ENCODE measurements around the gene DEFB119.
"Not testable (repeated sequence)": the region's sequence is repeated elsewhere in the genome, so short reads cannot be mapped to it uniquely, and the experiment has no call there.

DEFB119 gene, protein sequence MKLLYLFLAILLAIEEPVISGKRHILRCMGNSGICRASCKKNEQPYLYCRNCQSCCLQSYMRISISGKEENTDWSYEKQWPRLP

DNA sequence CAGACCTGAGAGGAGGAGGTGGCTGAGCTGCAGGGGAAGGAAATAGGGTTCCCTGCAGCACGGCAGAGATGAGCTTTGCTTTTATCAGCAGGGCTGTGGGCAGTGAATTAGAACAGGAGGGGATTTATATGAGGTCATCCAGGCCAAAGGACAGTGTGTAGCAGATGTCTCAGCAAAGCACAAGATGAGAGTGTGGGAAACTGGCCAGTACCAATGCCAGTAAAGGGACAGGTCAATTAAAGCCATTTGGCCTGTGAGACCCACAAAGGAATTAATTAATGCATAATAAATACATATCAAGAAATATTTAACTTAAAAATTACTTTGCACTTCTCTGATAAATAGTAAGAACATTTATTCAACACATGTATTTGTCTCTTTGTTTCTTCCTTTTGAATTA, at the start of gene DEFB119:
TSS of gene DEFB119 (minus strand) at position 101 of the 400 bp plus-strand sequence. CDS start 107 bp downstream, outside the sequence.
- no peak for DNase-seq

DNA sequence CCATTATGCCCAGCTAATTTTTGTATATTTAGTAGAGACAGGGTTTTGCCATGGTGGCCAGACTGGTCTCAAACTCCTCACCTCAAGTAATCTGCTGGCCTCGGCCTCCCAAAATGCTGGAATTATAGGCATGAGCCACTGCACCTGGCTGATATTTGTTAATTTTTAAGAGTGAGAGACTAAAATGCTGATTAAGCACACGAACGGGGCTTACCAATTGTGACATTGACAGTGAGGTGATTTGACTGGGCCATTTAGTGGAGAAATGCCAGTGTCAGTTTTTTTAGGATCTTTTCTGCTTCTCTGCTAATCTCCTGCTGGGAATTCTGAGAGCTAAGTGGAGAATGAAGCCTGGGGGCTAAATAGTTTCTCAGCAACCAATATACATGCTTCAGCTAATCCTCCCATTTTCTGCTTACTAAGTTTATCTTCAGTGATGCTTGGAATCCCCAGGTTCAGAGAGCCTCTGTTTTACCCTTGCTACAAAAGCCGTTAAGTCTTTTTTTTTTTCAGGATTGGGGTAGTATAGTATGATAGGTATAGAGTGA, 40.3 kb upstream of the DEFB119 start:
- DNase-seq: no peak

DNA sequence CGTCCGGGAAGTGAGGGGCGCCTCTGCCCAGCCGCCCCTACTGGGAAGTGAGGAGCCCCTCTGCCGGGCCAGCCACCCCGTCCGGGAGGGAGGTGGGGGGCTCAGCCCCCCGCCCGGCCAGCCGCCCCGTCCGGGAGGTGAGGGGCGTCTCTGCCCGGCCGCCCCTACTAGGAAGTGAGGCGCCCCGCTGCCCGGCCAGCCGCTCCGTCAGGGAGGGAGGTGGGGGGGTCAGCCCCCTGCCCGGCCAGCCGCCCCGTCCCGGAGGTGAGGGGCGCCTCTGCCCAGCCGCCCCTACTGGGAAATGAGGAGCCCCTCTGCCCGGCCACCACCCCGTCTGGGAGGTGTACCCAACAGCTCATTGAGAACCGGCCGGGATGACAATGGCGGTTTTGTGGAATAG, 37.2 kb upstream of the DEFB119 start:
- not testable (repeated sequence) for DNase-seq

DNA sequence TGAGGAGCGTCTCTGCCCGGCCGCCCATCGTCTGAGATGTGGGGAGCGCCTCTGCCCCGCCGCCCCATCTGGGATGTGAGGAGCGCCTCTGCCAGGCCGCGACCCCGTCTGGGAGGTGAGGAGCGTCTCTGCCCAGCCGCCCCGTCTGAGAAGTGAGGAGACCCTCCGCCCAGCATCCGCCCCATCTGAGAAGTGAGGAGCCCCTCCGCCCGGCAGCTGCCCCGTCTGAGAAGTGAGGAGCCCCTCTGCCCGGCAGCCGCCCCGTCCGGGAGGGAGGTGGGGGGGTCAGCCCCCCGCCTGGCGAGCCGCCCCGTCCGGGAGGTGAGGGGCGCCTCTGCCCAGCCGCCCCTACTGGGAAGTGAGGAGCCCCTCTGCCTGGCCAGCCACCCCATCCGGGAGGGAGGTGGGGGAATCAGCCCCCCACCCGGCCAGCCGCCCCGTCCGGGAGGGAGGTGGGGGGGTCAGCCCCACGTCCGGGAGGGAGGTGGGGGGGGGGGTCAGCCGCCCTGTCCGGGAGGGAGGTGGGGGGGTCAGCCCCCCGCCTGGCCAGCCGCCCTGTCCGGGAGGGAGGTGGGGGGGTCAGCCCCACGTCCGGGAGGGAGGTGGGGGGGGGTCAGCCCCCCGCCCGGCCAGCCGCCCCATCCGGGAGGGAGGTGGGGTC, 36.6 kb upstream of the DEFB119 start:
- not testable (repeated sequence) for DNase-seq

DNA sequence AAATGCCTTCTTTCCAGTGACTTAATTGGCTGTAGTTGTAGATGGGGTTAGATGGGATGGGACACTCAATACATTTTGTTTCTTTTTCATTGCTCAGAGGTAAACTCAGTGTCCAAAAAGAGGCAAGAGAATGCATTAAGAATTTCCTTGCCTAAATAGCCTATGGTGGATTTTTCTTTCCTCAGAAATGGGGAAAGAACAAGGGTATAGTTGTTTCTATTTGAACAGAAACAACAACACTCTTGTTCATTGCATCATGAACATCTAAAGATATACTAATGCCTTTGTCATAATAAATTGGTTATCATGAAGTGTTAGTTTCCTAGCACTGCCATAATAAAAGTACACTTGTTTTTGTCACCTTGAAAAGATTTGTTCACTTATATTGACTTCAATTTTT, 35.4 kb upstream of the DEFB119 start:
- no peak for DNase-seq

DNA sequence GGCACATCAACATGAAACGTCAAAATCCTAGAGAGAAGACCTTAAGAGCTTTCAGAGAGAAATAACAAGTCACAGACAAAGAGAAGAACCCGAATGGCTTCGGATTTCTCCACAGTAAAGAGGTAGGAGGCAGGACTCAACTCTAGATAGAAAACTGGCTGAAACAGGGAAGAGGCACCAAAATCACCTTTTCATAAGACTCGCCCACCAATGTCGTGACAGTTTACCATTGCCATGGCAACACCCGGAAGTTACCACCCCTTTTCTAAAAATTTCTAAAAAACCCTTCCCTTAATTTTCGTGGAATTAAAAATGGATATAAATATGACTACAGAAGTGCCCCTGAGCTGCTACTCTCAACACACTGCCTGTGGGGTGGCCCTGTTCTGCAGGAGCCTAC, 27.9 kb upstream of the DEFB119 start:
- DNase-seq: no peak

DNA sequence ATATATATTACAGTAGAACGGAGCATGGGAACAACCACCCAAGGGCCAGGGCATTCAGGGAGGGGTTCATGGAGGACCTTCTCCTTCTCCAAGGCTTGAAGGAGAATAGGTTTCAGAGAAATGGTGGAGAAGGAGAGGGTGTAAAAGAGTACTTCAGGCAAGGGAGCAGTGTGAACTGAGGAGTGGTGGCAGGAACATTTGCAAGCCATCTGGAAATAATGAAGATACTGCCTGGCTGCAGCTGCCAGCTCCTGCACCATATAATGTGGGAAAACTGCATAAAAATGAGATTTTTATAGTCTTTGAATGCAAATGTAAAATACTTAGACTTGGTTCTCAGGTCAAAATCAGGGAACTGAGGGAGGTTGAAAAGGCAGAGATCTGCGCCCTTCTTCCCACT, 25.3 kb upstream of the DEFB119 start:
- no peak for DNase-seq

DNA sequence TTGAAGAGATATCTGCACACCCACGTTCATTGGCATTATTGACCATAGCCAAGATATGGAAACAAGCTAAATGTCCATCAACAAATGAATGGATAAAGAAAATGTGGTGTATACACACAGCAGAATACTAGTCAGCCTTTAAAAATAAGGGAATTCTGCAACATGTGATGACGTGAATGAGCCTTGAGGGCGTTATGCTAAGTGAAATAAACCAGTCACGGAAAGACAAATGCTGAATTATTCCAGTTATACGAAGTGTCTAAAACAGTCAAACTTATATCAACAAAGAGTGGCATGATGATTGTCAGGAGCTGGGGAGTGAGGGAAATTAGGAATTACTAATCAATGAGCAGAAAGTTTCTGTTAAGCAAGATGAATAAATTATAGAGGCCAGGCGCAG, 24.0 kb upstream of the DEFB119 start:
- no peak for DNase-seq

DNA sequence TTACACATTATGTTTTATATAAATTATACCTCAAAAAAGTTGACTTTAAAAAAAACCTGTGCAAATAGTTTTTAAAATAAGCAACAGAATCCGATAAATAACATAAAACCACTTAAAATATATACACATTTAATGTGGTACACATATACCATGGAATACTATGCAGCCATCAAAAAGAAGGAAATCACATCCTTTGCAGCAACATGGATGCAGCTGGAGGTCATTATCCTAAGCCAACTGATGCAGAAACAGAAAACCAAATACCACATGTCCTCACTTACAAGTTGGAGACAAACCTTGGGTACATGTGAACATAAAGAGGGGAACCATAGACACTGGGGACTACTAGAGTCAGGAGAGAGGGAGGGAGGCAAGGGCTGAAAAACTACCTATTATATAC, 19.6 kb upstream of the DEFB119 start:
- DNase-seq: no peak

DNA sequence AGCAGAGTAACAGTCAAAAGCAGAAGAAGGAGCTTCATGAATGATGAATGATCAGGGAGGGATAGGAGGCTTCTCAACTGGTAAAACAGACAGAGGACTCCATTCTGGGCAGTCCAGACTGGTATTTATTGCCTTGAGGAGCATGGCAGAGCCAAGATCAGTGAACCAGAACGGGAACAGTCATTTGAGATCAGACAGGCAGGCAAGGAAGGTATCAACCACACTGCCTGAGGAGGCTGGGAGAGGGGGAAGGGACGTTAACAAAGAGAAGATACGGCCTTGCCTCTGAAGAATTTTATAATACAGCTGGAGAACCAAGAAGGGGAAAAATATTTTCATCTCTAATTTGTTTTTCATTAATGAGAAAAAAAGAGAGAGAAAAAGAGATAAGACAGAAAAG, 15.7 kb upstream of the DEFB119 start, which contains the start of gene DEFB121:
TSS of gene DEFB121 (minus strand) at position 101 of the 400 bp plus-strand sequence. CDS start at position 38, 63 bp downstream.
- DNase-seq: no peak

DNA sequence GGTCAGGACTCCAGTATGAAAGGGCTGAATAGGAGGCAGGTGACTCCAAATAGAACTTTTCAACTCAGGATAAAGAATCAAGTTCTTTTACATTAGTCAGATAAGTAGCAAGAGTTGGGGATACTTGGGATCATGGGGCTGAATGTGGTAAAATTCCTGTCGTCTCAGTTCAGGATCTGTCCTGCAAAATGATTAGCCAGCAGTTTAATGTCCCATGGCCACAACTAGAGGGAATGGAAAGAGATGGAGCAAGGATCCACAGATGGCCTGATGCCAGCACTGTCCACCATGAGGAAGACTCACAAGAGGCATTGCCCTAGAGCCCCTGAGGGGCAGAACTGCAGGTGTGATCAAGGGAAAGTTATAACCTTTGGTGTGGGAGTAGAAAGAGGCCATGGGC, 13.5 kb upstream of the DEFB119 start:
- DNase-seq: no peak

DNA sequence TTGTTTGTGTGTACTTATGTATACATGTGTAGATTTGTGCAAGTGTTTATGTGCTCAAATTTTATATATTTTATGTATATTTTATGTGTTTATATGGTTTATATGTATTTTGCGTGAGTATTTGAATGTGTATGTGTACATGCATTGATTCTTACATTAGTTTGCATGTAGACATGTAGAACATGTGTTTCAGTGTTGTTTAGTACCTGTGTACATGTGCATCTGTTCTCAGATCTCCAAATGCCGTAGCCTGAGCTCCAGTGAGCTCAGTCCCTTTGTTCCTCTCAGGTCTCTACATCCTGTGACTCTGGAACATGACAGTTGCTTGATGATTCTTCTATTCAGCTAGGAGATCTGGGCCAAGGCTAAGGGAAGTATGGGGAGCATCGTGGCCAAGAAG, 4.5 kb upstream of the DEFB119 start:
- no peak for DNase-seq

DNA sequence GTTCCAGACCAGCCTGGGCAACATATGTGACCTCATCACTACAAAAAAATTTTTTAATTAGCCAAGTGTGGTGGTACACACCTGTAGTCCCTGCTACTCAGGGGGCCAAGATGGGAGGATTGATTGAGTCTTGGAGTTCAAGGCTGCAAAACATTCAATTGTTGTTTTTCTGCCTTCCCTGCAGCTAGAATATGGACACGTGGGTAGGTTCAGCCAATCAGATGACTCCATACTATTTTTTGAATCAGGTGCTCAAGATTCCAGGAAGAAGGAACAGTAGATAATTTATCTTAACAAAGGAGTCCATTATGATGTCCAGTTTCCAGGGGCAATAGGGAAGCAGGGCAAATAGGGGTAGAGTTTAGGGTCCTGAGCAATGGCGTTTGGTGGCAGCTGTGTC, 2.4 kb upstream of the DEFB119 start:
- no peak for DNase-seq

DNA sequence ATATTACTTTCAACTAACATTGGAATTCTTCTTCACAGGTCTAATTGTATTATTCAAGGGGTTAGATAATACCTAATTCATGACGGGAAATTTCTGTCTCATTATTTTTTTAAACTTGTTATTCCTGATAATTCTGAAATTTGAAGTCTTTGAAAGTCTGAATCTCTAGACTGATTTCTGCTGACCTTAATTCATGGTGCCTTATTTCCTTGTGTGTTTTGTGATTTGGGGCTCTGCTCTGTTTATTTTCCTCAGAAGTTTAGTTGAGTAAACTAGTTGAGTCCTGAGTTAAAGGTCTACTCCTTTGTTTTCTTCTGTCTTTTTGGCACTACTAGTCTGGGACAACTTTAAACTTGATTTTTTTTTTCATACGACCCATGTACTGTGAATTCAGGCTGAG, 16.0 kb downstream of the DEFB119 start:
- DNase-seq: no peak

DNA sequence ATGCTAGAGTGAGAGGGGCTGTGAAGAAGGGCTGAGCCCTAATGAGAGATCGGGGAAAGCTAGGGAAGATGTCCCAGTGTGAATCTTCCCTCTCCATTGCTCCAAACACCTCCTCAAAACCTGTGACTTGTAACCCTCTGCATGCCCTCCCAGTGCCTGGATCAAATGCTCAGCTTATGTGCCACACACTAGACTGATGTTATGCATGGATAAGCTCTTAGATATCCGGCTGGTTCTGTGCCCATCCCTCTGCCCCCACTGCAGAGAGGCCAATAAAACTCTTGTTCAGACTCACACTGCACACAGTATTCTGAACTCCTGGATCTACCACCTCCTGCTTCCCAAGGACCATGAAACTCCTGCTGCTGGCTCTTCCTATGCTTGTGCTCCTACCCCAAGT, 22.1 kb downstream of the DEFB119 start, which contains the start of gene DEFB118:
TSS of gene DEFB118 (plus strand) at position 301 of the 400 bp plus-strand sequence. CDS start at position 351, 50 bp downstream.
- no peak for DNase-seq

DNA sequence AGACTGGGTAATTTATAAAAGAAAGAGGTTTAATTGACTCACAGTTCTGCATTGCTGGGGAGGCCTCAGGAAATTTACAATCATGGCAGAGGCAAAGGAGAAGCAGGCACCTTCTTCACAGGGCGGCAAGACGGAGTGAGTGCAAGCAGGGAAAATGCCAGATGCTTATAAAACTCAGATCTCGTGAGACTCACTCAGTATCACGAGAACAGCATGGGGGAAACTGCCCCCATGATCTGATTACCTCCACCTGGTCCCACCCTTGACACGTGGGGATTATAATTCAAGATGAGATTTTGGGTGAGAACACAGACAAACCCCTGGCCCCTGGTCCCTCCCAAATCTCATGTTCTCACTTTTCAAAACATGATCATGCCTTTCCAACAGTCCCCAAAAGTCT, 26.1 kb downstream of the DEFB119 start:
- DNase-seq: not testable (repeated sequence)

DNA sequence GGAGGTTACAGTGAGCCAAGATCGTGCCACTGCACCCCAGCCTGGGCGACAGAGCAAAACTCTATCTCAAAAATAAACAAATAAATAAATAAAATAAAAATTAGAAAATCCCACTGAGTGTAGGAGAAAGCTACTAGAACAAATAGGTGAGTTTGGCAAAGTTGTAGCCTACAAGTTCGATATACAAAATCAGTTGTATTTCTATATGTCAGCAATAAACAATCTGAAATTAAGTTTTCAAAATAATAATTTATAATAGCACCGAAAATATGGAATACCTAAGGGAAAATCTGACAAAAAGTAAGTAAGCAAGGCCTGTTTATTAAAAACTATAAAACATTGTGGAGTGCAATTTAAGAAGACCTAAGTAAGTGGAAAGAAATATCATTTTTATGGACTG, 27.1 kb downstream of the DEFB119 start:
- no peak for DNase-seq

DNA sequence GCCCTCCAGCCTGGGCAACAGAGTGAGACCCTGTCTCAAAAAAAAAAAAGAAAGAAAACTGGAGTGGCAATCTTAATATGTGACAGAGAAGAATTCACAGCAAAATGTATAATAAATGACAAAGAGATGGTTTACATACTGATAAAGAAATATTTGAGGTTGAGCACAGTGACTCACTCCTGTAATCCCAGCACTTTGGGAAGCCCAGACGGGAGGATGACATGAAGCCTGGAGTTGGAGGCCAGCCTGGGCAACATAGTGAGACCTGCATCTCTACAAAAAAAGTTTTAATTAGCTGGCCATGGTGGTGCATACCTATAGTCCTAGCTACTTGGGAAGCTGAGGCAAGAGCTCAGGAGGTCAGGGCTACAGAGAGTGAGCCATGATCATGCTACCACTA, 34.4 kb downstream of the DEFB119 start:
- DNase-seq: no peak

DNA sequence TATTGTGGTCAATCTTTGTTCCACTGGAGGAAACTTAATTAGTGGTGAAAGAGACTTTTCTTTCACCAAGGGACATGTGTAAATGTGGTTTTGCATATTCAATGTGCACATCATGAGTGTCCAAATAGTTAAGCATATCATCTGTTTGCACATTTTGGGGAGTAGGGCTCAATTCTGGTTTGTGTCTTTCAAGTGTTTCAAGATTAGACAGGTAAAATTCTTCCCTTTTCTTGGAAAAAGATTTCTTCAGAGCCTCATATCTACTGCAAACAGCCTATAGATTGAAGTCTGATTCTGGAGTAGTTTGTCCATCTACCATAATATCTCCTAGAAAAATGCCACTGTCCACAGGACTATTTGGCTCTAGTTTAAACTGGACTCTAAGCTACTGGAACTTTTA, 48.9 kb downstream of the DEFB119 start:
- no peak for DNase-seq

DNA sequence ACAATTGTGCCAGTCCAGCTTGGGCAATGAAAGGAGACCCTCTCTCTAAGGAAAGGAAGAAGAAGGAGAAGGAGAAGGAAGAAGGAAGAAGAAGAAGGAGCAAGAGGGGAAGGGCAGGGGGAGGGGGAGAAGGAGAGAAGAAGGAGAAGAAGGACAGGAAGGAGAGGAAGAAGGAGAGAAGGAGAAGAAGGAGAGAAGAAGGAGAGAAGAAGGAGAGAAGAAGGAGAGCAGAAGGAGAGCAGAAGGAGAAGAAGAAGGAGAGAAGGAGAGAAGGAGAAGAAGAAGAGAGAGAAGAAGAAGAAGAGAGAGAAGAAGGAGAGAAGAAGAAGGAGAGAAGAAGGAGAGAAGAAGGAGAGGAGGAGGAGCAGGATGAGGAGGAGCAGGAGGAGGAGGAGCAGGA, 59.5 kb downstream of the DEFB119 start:
- no peak for DNase-seq

Measured in CD4-positive, alpha-beta T cell treated with Interleukin-4 for 1 hour (primary cell).